Measurements from ENCODE around the gene NKD1.
"Not testable (repeated sequence)": the region's sequence is repeated elsewhere in the genome, so short reads cannot be mapped to it uniquely, and the experiment has no call there.

NKD1 gene, protein sequence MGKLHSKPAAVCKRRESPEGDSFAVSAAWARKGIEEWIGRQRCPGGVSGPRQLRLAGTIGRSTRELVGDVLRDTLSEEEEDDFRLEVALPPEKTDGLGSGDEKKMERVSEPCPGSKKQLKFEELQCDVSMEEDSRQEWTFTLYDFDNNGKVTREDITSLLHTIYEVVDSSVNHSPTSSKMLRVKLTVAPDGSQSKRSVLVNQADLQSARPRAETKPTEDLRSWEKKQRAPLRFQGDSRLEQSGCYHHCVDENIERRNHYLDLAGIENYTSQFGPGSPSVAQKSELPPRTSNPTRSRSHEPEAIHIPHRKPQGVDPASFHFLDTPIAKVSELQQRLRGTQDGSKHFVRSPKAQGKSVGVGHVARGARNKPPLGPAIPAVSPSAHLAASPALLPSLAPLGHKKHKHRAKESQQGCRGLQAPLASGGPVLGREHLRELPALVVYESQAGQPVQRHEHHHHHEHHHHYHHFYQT

GRCh38 chr16:50548125-50548908, at the start of gene NKD1:
Gene NKD1, plus strand, starts transcription at chr16:50548396. Its CDS starts 158 bp downstream, at chr16:50548554.
- Histone ChIP-seq H3K4me3 (ENCODE audit: low read length) (peak within 1 kb of the TSS; percentile 73), H3K27me3 (ENCODE audit: insufficient read depth, low read length) (peaks cover 28% of the 10 kb centered on the region), H3K4me1 (ENCODE audit: insufficient read depth, low read length) (peaks cover 12% of the 10 kb centered on the region), H3K36me3 (ENCODE audit: insufficient read depth, low read length) (no peaks in the 10 kb centered on the region), H2AFZ (ENCODE audit: low read depth, low read length) (peak within 1 kb of the TSS; percentile 91), H3K9me3 (ENCODE audit: low read length) (peaks cover 3% of the 10 kb centered on the region)

DNA sequence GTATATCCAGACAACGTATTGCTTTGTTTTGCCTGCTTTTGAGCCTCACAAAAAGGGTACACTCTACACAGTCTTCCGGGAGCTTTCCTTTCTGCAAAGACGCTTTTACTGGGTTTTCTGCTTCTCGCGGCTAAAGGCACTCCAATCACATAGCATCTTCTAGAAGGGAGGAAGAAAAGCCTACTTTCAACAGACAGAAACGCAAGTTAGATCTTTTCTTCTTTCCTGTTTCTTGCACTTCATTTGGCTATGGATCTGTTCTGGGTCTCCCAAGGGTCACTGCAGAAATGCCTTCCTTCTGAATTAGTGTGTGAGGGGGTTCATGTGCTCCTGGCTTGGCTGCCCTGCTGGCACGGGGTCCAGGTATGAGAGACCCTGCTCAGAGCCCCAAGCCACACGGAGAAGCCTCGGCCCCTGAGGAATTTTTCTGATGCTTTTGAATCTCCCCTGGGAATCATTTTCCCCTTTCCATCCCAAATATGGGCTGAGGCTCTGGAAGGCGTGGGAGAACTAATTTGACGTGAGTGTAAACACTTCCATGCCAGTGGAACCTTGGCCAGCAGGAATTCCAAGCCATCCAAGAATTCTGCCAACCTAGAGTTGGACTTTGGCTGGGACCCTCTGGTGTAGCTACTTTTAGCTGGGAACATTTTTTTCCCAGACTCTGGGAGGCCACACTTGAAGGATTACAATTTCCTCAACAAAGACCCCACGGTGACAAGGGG, 49.6 kb upstream of the NKD1 start:
- no peak overlapping the region for H2AFZ ChIP-seq (ENCODE audit: low read depth, low read length)
- peaks cover 3% of the 10 kb centered on the region for H3K27me3 ChIP-seq (ENCODE audit: insufficient read depth, low read length)
- H3K4me1 ChIP-seq (ENCODE audit: insufficient read depth, low read length): peaks cover 7% of the 10 kb centered on the region
- H3K9me3 ChIP-seq (ENCODE audit: low read length): no peaks in the 10 kb centered on the region
- no peak overlapping the region for H3K4me3 ChIP-seq (ENCODE audit: low read length)
- H3K36me3 ChIP-seq (ENCODE audit: insufficient read depth, low read length): no peaks in the 10 kb centered on the region

GRCh38 chr16:50499254-50499653, 48.9 kb upstream of the NKD1 start:
- no peaks in the 10 kb centered on the region for H3K9me3 ChIP-seq (ENCODE audit: low read length)
- H3K4me3 ChIP-seq (ENCODE audit: low read length): no peak overlapping the region
- peaks cover 6% of the 10 kb centered on the region for H3K4me1 ChIP-seq (ENCODE audit: insufficient read depth, low read length)
- peaks cover 3% of the 10 kb centered on the region for H3K27me3 ChIP-seq (ENCODE audit: insufficient read depth, low read length)
- H3K36me3 ChIP-seq (ENCODE audit: insufficient read depth, low read length): no peaks in the 10 kb centered on the region
- H2AFZ ChIP-seq (ENCODE audit: low read depth, low read length): no peak overlapping the region

DNA sequence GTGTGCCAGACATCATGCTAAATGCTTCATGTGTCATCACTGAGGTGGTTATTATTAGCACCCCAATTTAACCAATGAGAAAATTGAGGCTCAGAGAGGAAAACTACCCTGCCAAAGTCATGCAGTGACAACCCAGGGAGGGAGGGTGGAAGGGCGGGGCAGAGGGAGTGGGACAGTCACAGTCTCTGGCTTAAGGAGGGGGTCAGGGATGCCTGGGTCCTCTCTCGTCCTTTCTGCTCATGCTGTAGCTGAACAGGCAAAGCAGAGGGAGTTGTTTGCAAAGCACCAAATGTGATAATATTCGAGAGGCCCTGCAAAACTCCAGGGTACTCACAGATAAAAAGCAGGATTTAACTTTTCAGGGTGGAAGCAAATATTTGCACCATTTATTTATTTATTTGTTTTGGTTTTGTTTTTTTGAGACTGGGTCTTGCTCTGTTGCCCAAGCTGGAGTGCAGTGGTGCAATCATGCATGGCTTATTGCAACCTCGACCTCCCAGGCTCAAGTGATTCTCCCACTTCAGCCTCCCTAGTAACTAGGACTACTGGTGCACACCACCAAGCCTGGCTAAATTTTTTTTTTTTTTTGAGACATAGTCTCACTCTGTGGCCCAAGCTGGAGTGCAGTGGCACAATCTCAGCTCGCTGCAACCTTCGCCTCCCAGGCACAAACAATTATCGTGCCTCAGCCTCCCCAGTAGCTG, 47.9 kb upstream of the NKD1 start:
- no peaks in the 10 kb centered on the region for H3K9me3 ChIP-seq (ENCODE audit: low read length)
- H3K4me3 ChIP-seq (ENCODE audit: low read length): no peak overlapping the region
- H3K27me3 ChIP-seq (ENCODE audit: insufficient read depth, low read length): peaks cover 6% of the 10 kb centered on the region

DNA sequence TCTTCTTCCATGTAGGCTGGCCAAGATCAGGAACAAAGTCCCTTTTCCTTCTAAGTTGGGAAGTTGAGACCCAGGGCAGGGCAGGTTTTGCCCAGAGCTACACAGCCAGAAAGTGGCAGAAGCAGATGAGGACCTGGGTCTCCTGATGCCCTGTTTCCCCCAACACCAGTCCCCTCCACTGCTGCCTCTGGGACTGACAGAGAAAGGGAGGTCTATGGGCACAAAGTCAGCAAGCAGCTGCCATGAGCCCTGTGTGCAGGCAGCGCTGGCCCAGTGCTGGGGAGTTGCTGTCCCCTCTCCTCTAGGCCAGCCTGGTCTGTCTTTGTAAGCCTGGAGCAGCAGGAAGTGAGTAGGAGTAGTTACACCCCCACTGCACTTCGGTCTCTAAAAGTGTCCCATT, 46.9 kb upstream of the NKD1 start:
- peaks cover 6% of the 10 kb centered on the region for H3K27me3 ChIP-seq (ENCODE audit: insufficient read depth, low read length)
- no peaks in the 10 kb centered on the region for H3K36me3 ChIP-seq (ENCODE audit: insufficient read depth, low read length)
- H3K4me3 ChIP-seq (ENCODE audit: low read length): no peak overlapping the region
- peaks cover 13% of the 10 kb centered on the region for H3K4me1 ChIP-seq (ENCODE audit: insufficient read depth, low read length)
- H3K9me3 ChIP-seq (ENCODE audit: low read length): no peaks in the 10 kb centered on the region
- H2AFZ ChIP-seq (ENCODE audit: low read depth, low read length): no peak overlapping the region

More for the DNA sequence above, 47.9 kb upstream of the NKD1 start:
- Histone ChIP-seq H3K4me1 (ENCODE audit: insufficient read depth, low read length) (peaks cover 4% of the 10 kb centered on the region), H2AFZ (ENCODE audit: low read depth, low read length) (no peak overlapping the region), H3K36me3 (ENCODE audit: insufficient read depth, low read length) (no peaks in the 10 kb centered on the region)

DNA sequence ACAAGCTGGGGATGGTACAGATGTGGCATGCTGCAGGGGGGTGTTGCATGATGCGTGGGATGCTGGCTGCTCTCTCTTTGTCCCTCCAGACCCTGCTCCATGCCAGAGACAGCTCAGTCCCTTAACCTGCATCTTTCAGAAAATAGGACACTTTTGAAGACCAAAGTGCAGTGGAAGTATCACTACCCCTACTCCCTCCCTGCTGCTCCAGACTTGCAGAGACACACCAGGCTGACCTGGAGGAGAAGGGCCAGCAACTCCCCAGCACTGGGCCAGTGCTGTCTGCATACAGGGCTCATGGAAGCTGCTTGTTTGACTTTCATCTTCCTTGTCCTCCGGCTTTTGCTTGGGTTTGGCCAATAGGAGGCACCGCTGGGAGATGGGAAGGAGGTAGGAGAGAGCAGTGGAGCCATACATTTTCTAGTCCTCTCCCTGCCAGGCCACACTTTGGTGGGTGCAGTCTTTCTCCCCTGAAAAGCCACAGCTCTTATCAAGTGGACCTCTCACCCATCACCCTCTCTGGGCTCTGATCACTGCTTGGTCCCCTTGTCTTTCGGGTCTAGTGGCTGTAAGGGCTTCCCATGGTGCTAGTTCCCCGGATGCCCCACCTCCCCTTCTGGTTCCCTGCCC, 46.1 kb upstream of the NKD1 start:
- no peak overlapping the region for H3K4me3 ChIP-seq (ENCODE audit: low read length)
- H2AFZ ChIP-seq (ENCODE audit: low read depth, low read length): no peak overlapping the region
- no peaks in the 10 kb centered on the region for H3K36me3 ChIP-seq (ENCODE audit: insufficient read depth, low read length)
- no peaks in the 10 kb centered on the region for H3K9me3 ChIP-seq (ENCODE audit: low read length)
- peaks cover 14% of the 10 kb centered on the region for H3K4me1 ChIP-seq (ENCODE audit: insufficient read depth, low read length)
- peaks cover 6% of the 10 kb centered on the region for H3K27me3 ChIP-seq (ENCODE audit: insufficient read depth, low read length)

- H3K9me3 ChIP-seq (ENCODE audit: low read length): no peaks in the 10 kb centered on the region
- no peak overlapping the region for H3K4me3 ChIP-seq (ENCODE audit: low read length)
- peaks cover 3% of the 10 kb centered on the region for H3K27me3 ChIP-seq (ENCODE audit: insufficient read depth, low read length)
- peaks cover 14% of the 10 kb centered on the region for H3K4me1 ChIP-seq (ENCODE audit: insufficient read depth, low read length)
- no peaks in the 10 kb centered on the region for H3K36me3 ChIP-seq (ENCODE audit: insufficient read depth, low read length)
- H2AFZ ChIP-seq (ENCODE audit: low read depth, low read length): no peak overlapping the region
These were observed 45.6 kb upstream of the NKD1 start for GRCh38 chr16:50502616-50503011.

DNA sequence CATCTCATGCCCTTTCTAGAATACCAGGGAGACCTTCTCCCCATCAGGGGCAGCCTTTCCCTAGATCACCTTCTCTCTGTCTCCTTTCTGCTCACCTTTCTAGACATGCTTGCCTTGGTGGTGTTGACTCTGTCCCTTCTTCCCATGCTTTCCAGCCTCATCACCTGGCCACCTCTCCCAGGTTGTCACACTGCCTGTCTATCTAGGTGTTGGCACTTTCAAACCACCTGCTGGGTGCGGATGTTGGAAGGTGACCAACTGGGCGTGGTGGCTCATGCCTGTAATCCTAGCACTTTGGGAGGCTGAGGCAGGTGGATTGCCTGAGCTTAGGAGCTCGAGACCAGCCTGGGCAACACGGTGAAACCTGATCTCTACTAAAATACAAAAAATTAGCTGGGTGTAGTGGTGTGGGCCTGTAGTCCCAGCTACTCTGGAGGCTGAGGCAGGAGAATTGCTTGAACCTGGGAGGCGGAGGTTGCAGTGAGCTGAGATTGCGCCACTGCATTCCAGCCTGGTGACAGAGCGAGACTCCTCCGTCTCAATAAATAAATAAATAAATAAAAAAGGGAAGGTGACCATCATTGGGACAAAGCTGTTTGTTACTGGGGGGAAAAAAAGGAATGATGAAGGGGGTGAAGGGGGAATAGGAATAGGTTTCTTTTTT, 44.2 kb upstream of the NKD1 start:
- not testable (repeated sequence) for H3K4me3 ChIP-seq (ENCODE audit: low read length); H3K9me3 ChIP-seq (ENCODE audit: low read length); H2AFZ ChIP-seq (ENCODE audit: low read depth, low read length)

GRCh38 chr16:50505115-50505514, 43.1 kb upstream of the NKD1 start:
- no peaks in the 10 kb centered on the region for H3K36me3 ChIP-seq (ENCODE audit: insufficient read depth, low read length)
- H3K27me3 ChIP-seq (ENCODE audit: insufficient read depth, low read length): peaks cover 3% of the 10 kb centered on the region
- H3K4me1 ChIP-seq (ENCODE audit: insufficient read depth, low read length): peaks cover 14% of the 10 kb centered on the region
- H3K9me3 ChIP-seq (ENCODE audit: low read length): peaks cover 2% of the 10 kb centered on the region
- no peak overlapping the region for H2AFZ ChIP-seq (ENCODE audit: low read depth, low read length)
- no peak overlapping the region for H3K4me3 ChIP-seq (ENCODE audit: low read length)

More for the DNA sequence above, 44.2 kb upstream of the NKD1 start:
- not testable (repeated sequence) for H3K36me3 ChIP-seq (ENCODE audit: insufficient read depth, low read length); H3K27me3 ChIP-seq (ENCODE audit: insufficient read depth, low read length)
- H3K4me1 ChIP-seq (ENCODE audit: insufficient read depth, low read length): peaks cover 14% of the 10 kb centered on the region

GRCh38 chr16:50505714-50506542, 42.3 kb upstream of the NKD1 start:
- Histone ChIP-seq H3K36me3 (ENCODE audit: insufficient read depth, low read length) (no peaks in the 10 kb centered on the region), H2AFZ (ENCODE audit: low read depth, low read length) (no peak overlapping the region), H3K9me3 (ENCODE audit: low read length) (peaks cover 2% of the 10 kb centered on the region), H3K27me3 (ENCODE audit: insufficient read depth, low read length) (peaks cover 3% of the 10 kb centered on the region), H3K4me1 (ENCODE audit: insufficient read depth, low read length) (peaks cover 14% of the 10 kb centered on the region), H3K4me3 (ENCODE audit: low read length) (no peak overlapping the region)

GRCh38 chr16:50506543-50506937, 41.7 kb upstream of the NKD1 start:
- Histone ChIP-seq H3K27me3 (ENCODE audit: insufficient read depth, low read length) (peaks cover 3% of the 10 kb centered on the region), H3K4me1 (ENCODE audit: insufficient read depth, low read length) (peaks cover 14% of the 10 kb centered on the region)

More at GRCh38 chr16:50506543-50506937, 41.7 kb upstream of the NKD1 start:
- Histone ChIP-seq H3K9me3 (ENCODE audit: low read length) (peaks cover 2% of the 10 kb centered on the region), H3K4me3 (ENCODE audit: low read length) (no peak overlapping the region), H3K36me3 (ENCODE audit: insufficient read depth, low read length) (no peaks in the 10 kb centered on the region), H2AFZ (ENCODE audit: low read depth, low read length) (no peak overlapping the region)

Measured in neuron (in vitro differentiated cells).